Chondrocyte (in vitro differentiated cells): ENCODE measurements around the gene IL16. TPM values are rescaled to one million over a fixed set of nuclear protein-coding genes. Genes with fewer than 3 reads are reported as not detected.
A peak's percentile ranks its signal among the peaks of the same experiment; 100 is the strongest.

Experiments
- DNase-seq: peaks from one replicate; pipeline ENCODE4 v3.0.0; 2021; ENCODE audit warnings: mixed read lengths, low spot score
- H3K27ac Mint-ChIP-seq: one replicate; pipeline ENCODE4 v1.8.0; 2021; ENCODE audit warnings: mild to moderate bottlenecking, moderate library complexity, mixed read lengths; ENCODE audit not compliant: unreplicated experiment
- H3K27me3 Mint-ChIP-seq: 2 replicates; pipeline ENCODE4 v1.8.0; 2021; ENCODE audit warnings: low read depth, mixed read lengths
- H3K36me3 Mint-ChIP-seq: 2 replicates; pipeline ENCODE4 v1.8.0; 2021; ENCODE audit warnings: low read depth, mixed read lengths
- H3K4me1 Mint-ChIP-seq: 2 replicates; pipeline ENCODE4 v1.8.0; 2021; ENCODE audit warnings: low read depth, mild to moderate bottlenecking, mixed read lengths
- H3K4me3 Mint-ChIP-seq: one replicate; pipeline ENCODE4 v1.8.0; 2021; ENCODE audit warnings: mild to moderate bottlenecking, moderate library complexity, mixed read lengths; ENCODE audit not compliant: unreplicated experiment
- H3K9me3 Mint-ChIP-seq: 2 replicates; pipeline ENCODE4 v1.8.0; 2021; ENCODE audit warnings: low read depth, mixed read lengths
- total RNA-seq: library from RNA; stranded (reverse); gene quantifications from 3 replicates; pipeline ENCODE4 v1.2.1, GENCODE V29; 2021
- TF ChIP-seq, protein P1 (sequence below): fragments of 200-600 bp; sonication (generic); IDR thresholded peaks from 2 replicates; pipeline ENCODE4 v1.5.0; 2021; ENCODE audit warnings: antibody characterized with exemption, mild to moderate bottlenecking, moderate library complexity

The IL16 gene
- total RNA-seq, 1 donor from 2014 or later, result 2.0 TPM

DNA sequence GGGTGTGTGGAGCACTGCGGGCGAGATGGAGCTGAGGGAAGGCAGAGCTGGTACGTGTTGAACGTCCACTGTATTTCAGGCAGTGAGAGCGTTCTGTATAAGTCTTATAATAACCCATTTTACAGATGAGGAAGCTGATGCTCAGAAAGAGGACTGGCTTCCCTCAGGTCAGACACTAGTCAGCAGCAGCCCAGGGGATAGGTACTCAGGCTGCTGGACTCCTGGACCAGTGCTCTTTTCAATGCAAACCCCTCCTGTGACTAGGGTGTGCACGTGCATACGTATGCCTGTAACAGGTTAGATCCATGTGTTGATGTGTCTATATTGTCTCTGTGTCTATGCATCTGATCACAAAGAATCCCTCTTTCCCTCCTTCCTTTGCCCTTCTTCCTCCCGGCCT lies 8.3 kb upstream of the IL16 start:
- peaks cover 30% of the 10 kb centered on the region for H3K4me1 Mint-ChIP-seq
- H3K4me3 Mint-ChIP-seq, result no peak overlapping the region
- DNase-seq, result no peak
- peaks cover 5% of the 10 kb centered on the region for H3K27me3 Mint-ChIP-seq
- no peaks in the 10 kb centered on the region for H3K9me3 Mint-ChIP-seq
- TF ChIP-seq, protein P1, sequence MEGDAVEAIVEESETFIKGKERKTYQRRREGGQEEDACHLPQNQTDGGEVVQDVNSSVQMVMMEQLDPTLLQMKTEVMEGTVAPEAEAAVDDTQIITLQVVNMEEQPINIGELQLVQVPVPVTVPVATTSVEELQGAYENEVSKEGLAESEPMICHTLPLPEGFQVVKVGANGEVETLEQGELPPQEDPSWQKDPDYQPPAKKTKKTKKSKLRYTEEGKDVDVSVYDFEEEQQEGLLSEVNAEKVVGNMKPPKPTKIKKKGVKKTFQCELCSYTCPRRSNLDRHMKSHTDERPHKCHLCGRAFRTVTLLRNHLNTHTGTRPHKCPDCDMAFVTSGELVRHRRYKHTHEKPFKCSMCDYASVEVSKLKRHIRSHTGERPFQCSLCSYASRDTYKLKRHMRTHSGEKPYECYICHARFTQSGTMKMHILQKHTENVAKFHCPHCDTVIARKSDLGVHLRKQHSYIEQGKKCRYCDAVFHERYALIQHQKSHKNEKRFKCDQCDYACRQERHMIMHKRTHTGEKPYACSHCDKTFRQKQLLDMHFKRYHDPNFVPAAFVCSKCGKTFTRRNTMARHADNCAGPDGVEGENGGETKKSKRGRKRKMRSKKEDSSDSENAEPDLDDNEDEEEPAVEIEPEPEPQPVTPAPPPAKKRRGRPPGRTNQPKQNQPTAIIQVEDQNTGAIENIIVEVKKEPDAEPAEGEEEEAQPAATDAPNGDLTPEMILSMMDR, result no peak
- no peaks in the 10 kb centered on the region for H3K36me3 Mint-ChIP-seq
- no peak overlapping the region for H3K27ac Mint-ChIP-seq

DNA sequence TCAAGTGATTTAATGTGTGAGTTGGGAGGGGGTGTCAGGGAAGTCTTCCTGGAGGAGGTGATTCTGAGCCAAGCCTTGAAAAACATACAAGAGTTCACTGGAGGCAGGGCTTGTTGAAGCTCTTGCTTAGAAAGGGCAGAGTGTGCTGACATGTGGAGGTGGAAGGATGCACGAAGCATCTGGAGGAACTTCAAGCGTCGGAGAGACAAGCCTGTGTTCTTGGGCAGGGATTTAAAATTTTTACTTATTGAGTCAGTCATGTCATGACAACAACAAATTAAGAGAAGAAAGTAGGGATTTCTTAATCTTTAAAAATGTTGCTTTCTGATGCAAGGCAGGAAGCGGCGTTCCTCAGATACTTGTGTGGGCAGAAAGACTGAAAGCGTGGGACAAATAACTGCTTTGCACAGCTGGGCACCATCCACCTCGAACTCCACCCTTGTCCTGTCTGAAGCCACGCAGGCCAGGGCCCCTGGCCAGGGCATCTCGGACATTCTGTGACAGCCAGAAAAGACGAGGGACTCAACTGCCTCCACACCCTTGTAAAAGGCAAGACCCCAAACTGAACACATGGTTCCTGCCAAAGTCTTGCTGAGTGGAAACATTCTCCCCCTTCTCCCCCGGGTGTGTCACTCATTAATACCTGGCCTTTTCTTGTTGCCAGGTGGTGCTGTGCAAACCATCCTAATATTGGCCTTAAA lies 6.9 kb upstream of the IL16 start:
- Mint-ChIP-seq H3K4me1 (peaks cover 23% of the 10 kb centered on the region), H3K9me3 (no peaks in the 10 kb centered on the region), H3K27ac (peak overlapping the region; percentile 90), H3K4me3 (peak overlapping the region; percentile 47), H3K36me3 (no peaks in the 10 kb centered on the region), H3K27me3 (peaks cover 6% of the 10 kb centered on the region)
- TF ChIP-seq, protein P1, result no peak
- DNase-seq, result no peak

DNA sequence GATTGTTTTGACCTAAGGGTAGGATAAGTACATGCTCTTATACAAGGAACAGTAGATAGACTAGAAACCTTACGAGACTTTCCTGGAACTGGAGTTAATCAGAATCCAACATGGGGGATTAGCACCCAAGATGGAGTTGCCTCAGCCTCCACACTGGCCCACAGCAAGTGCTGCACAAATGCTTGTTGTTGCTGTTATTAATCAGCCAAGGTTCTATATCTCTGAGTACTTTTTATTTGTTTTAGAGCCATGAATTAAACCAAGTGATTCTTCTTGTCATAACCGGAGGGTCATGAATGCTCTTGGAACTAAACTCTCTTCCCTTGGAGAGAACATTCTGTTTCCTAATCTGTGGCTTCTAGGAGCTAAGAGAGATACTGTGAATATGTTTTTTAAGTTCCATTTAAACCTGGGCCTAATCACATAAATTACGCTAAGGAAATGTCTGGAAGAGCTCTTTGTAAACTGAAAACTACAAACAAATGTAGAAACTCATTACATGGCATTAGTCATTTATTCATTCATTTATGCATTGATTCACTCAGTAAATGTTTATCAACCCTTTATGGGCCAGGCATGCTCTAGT lies 5.7 kb upstream of the IL16 start:
- no peak overlapping the region for H3K4me3 Mint-ChIP-seq
- H3K36me3 Mint-ChIP-seq, result no peaks in the 10 kb centered on the region
- H3K27ac Mint-ChIP-seq, result peak overlapping the region; percentile 90
- TF ChIP-seq, protein P1, result no peak
- no peak for DNase-seq
- H3K4me1 Mint-ChIP-seq, result peaks cover 32% of the 10 kb centered on the region
- no peaks in the 10 kb centered on the region for H3K9me3 Mint-ChIP-seq
- H3K27me3 Mint-ChIP-seq, result peaks cover 14% of the 10 kb centered on the region

GRCh38 chr15:81191701-81192100 lies 5.0 kb upstream of the IL16 start:
- H3K36me3 Mint-ChIP-seq, result no peaks in the 10 kb centered on the region
- H3K4me1 Mint-ChIP-seq, result peaks cover 32% of the 10 kb centered on the region
- H3K4me3 Mint-ChIP-seq, result no peak overlapping the region
- H3K9me3 Mint-ChIP-seq, result no peaks in the 10 kb centered on the region
- DNase-seq, result no peak
- peaks cover 16% of the 10 kb centered on the region for H3K27me3 Mint-ChIP-seq
- TF ChIP-seq, protein P1, result no peak
- no peak overlapping the region for H3K27ac Mint-ChIP-seq

DNA sequence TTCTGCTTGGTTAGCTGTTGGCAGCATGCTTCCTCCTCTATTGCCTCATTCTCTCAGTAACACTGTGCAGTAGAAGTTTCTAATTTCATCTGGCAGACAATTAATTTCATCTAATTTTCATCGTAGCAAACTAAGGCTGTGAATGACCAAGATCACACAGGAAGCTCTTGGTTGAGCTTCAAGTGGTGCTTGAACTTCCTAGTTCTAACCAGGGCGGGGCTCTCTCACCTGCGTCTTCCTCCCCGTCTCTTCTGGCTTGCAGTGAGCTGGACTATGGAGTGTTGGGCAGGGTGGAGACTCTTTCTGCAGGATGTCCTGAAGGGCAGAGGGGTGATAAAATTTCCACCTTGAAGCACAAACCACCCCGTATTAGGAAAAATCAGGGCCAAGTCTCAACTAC lies 2.0 kb upstream of the IL16 start:
- Mint-ChIP-seq H3K4me1 (peaks cover 25% of the 10 kb centered on the region), H3K9me3 (no peaks in the 10 kb centered on the region), H3K27ac (no peak overlapping the region), H3K36me3 (no peaks in the 10 kb centered on the region), H3K27me3 (peaks cover 28% of the 10 kb centered on the region), H3K4me3 (no peak overlapping the region)
- TF ChIP-seq, protein P1, result no peak
- no peak for DNase-seq
